Keratinocyte (primary cell): ENCODE measurements around the gene GIMAP8. TPM values are rescaled to one million over a fixed set of nuclear protein-coding genes. Genes with fewer than 3 reads are reported as not detected.

Experiments
- DNase-seq: peaks from one replicate; pipeline ENCODE4 v3.0.0-alpha.2; 2011; ENCODE audit warnings: low read depth, missing footprints, low spot score
- FAIRE-seq: peaks from 2 replicates; lab custom pipeline; 2011; peaks lifted over from hg19 to GRCh38; lab: Jason Lieb, UNC
- H2AFZ ChIP-seq: 2 replicates; pipeline ENCODE4 v1.6.0; 2012; ENCODE audit warnings: low read length, control low read depth, inconsistent platforms; ENCODE audit not compliant: control insufficient read depth
- H3K27ac ChIP-seq: 2 replicates; pipeline ENCODE4 v1.5.1; 2011; ENCODE audit warnings: low read length; ENCODE audit not compliant: control insufficient read depth, insufficient read depth
- H3K27me3 ChIP-seq: 3 replicates; pipeline ENCODE4 v1.6.0; 2011; ENCODE audit warnings: low read length; ENCODE audit not compliant: control insufficient read depth, insufficient read depth; ENCODE audit errors: extremely low read depth
- H3K36me3 ChIP-seq, 2 experiments: 2 replicates in 1 of 2; 3 replicates in 1 of 2; pipeline ENCODE4 v1.5.1; 2011; ENCODE audit warnings: low read length in 2 of 2, mild to moderate bottlenecking in 1 of 2; ENCODE audit not compliant: control insufficient read depth in 2 of 2, insufficient read depth in 2 of 2; ENCODE audit errors: extremely low read depth in 1 of 2
- H3K4me1 ChIP-seq: 3 replicates; pipeline ENCODE4 v1.5.1; 2011; ENCODE audit warnings: low read length; ENCODE audit not compliant: control insufficient read depth, insufficient read depth; ENCODE audit errors: extremely low read depth
- H3K4me2 ChIP-seq: 3 replicates; pipeline ENCODE4 v1.6.0; 2011; ENCODE audit warnings: low read depth, low read length; ENCODE audit not compliant: control insufficient read depth, insufficient read depth; ENCODE audit errors: extremely low read depth
- H3K4me3 ChIP-seq, 3 experiments: fragments of 200-600 bp in 1 of 3; sonication (generic) in 1 of 3; 2 replicates in 2 of 3; 3 replicates in 1 of 3; pipeline ENCODE4 v1.5.1; 2011 to 2016; ENCODE audit warnings: low read length in 3 of 3, mild to moderate bottlenecking in 3 of 3, control low read depth in 2 of 3, inconsistent platforms in 1 of 3, low read depth in 1 of 3, mixed read lengths in 1 of 3, mixed run types in 1 of 3, moderate library complexity in 1 of 3; ENCODE audit not compliant: control insufficient read depth in 2 of 3, insufficient read depth in 2 of 3; ENCODE audit errors: extremely low read depth in 1 of 3
- H3K79me2 ChIP-seq: 2 replicates; pipeline ENCODE4 v1.6.0; 2012; ENCODE audit warnings: low read length; ENCODE audit not compliant: control insufficient read depth, insufficient read depth
- H3K9ac ChIP-seq: 3 replicates; pipeline ENCODE4 v1.6.0; 2011; ENCODE audit warnings: low read length; ENCODE audit not compliant: control insufficient read depth, insufficient read depth; ENCODE audit errors: extremely low read depth
- H3K9me1 ChIP-seq: 3 replicates; pipeline ENCODE4 v1.6.0; 2011; ENCODE audit warnings: low read length; ENCODE audit not compliant: control insufficient read depth, insufficient read depth; ENCODE audit errors: extremely low read depth
- H3K9me3 ChIP-seq: 2 replicates; pipeline ENCODE4 v1.5.1; 2012; ENCODE audit warnings: low read depth, low read length; ENCODE audit not compliant: control insufficient read depth
- H4K20me1 ChIP-seq: 3 replicates; pipeline ENCODE4 v1.6.0; 2011; ENCODE audit warnings: low read length; ENCODE audit not compliant: control insufficient read depth, insufficient read depth; ENCODE audit errors: extremely low read depth
- CTCF ChIP-seq, 3 experiments: IDR thresholded peaks in 1 of 3; conservative IDR thresholded peaks in 1 of 3; optimal IDR thresholded peaks in 1 of 3; 2 replicates in 2 of 3; 3 replicates in 1 of 3; pipeline versions ENCODE3 to v1.5.1; 2011; ENCODE audit warnings: low read length in 3 of 3, mild to moderate bottlenecking in 3 of 3, moderate library complexity in 2 of 3, control low read depth in 1 of 3, inconsistent platforms in 1 of 3; ENCODE audit not compliant: insufficient read depth in 2 of 3; ENCODE audit errors: extremely low read depth in 1 of 3
- EZH2 ChIP-seq: IDR thresholded peaks from one replicate; pipeline ENCODE4 v1.6.1; 2012; ENCODE audit warnings: inconsistent platforms, mild to moderate bottlenecking, low read length, moderate library complexity
- dilution Hi-C: fragments of 300-500 bp; cut with MboI; formaldehyde crosslinking; loops from one replicate; pipeline ENCODE4 v1.7.0; 2020; ENCODE audit warnings: low sequenced_read_pairs; ENCODE audit not compliant: extremely low pct_ligation_motif_present
- polyA plus RNA-seq, 5 experiments: library from polyadenylated mRNA; depleted of rRNA in 3 of 5; stranded (reverse) in 3 of 5; stranded (forward) in 1 of 5; unstranded in 1 of 5; fragments of >200 nt; gene quantifications; 1 replicate in 1 of 5; 2 replicates in 3 of 5; 3 replicates in 1 of 5; pipeline versions ENCODE4 v1.2.1 to v1.2.3, GENCODE V29; 2011 to 2012; ENCODE audit warnings: missing spikeins in 2 of 5, low read depth in 1 of 5, low replicate concordance in 1 of 5

Gene GIMAP8
- polyA plus RNA-seq, 1 donor (not counting 4 experiments of a cell fraction or from before 2014, with no cell fraction given), result 0.26 TPM

- Histone ChIP-seq H3K9me3 (no peaks in the 10 kb centered on the region), H4K20me1 (no peaks in the 10 kb centered on the region), H3K9me1 (no peaks in the 10 kb centered on the region), H3K79me2 (no peaks in the 10 kb centered on the region), H3K9ac (no peak overlapping the region), H3K27ac (no peak overlapping the region), H3K27me3 (no peaks in the 10 kb centered on the region), H3K36me3 (no peaks in the 10 kb centered on the region), H3K4me1 (no peaks in the 10 kb centered on the region), H3K4me2 (no peak overlapping the region), H2AFZ (no peak overlapping the region), H3K4me3 (no peak overlapping the region)
- FAIRE-seq, result no peak
- dilution Hi-C loops, result no loop called here
- no peak for DNase-seq
- no peak for TF ChIP-seq EZH2
- TF ChIP-seq CTCF (optimal IDR thresholded peaks at IDR 0.05 in 1 of 3, IDR thresholded peaks at IDR 0.05 in 1 of 3, conservative IDR thresholded peaks at IDR 0.05 in 1 of 3; ENCODE audit: extremely low read depth in 1 of 3, insufficient read depth in 2 of 3, low read length in 3 of 3), result no peak
Measured at GRCh38 chr7:150434240-150434639, 16.2 kb upstream of the GIMAP8 start.

GRCh38 chr7:150435047-150435389, 15.4 kb upstream of the GIMAP8 start:
- Histone ChIP-seq H3K4me2 (no peak overlapping the region), H3K9ac (no peak overlapping the region), H3K36me3 (no peaks in the 10 kb centered on the region), H3K27me3 (no peaks in the 10 kb centered on the region), H3K4me3 (no peak overlapping the region), H3K27ac (no peak overlapping the region), H3K4me1 (no peaks in the 10 kb centered on the region), H3K9me1 (no peaks in the 10 kb centered on the region), H3K79me2 (no peaks in the 10 kb centered on the region), H3K9me3 (no peaks in the 10 kb centered on the region), H2AFZ (no peak overlapping the region), H4K20me1 (no peaks in the 10 kb centered on the region)
- TF ChIP-seq EZH2 (no peak), CTCF (optimal IDR thresholded peaks at IDR 0.05 in 1 of 3, IDR thresholded peaks at IDR 0.05 in 1 of 3, conservative IDR thresholded peaks at IDR 0.05 in 1 of 3; ENCODE audit: extremely low read depth in 1 of 3, insufficient read depth in 2 of 3, low read length in 3 of 3) (no peak)
- DNase-seq (no peak), FAIRE-seq (no peak)
- dilution Hi-C loops, result no loop called here
